Glomerular visceral epithelial cell (primary cell): ENCODE measurements around the gene FN3KRP.
"Not testable (repeated sequence)": the region's sequence is repeated elsewhere in the genome, so short reads cannot be mapped to it uniquely, and the experiment has no call there.

ENCODE experiments used
- DNase-seq: peaks from one replicate; pipeline ENCODE4 v3.0.0-alpha.2; 2016; ENCODE audit errors: extremely low spot score

The FN3KRP gene

GRCh38 chr17:82743344-82744219, 27.1 kb downstream of the FN3KRP start:
- no peak for DNase-seq

GRCh38 chr17:82744736-82745135, 28.2 kb downstream of the FN3KRP start:
- not testable (repeated sequence) for DNase-seq

DNA sequence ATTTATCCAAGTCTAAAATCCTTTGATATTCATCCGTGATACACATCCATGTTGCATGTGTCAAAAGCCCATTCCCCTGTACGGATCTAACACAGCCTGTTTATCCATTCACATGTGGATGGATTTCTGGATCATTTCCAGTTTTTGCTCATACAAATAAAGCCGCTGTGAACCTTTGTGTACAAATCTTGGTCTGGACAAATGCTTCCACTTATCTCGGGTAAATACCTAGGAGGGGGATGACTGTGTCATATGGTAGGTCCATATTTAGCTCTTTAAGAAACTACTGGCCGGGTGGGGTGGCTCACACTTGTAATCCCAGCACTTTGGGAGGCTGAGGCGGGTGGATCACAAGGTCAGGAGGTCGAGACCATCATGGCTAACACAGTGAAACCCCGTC, 29.0 kb downstream of the FN3KRP start:
- DNase-seq: no peak

DNA sequence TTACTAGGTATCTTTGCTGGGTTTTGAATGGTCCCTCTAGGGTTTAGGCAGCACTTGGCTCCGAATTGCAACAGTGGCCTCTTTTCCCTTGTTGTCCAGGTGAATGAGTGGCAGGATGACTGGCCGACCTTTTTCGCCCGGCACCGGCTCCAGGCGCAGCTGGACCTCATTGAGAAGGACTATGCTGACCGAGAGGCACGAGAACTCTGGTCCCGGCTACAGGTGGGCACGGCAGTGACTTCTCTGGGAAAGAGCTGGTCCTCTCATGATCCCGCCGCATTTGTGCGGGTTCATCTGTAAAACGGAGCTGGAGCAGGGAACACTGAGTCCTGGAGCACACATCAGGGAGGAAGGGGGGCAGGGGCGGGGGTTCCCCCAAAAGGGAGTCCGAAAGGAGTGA, 32.2 kb downstream of the FN3KRP start:
- no peak for DNase-seq

- DNase-seq: no peak
Observed at GRCh38 chr17:82750241-82750908, 33.9 kb downstream of the FN3KRP start.

- no peak for DNase-seq
Observed at GRCh38 chr17:82751171-82751570, 34.7 kb downstream of the FN3KRP start.

DNA sequence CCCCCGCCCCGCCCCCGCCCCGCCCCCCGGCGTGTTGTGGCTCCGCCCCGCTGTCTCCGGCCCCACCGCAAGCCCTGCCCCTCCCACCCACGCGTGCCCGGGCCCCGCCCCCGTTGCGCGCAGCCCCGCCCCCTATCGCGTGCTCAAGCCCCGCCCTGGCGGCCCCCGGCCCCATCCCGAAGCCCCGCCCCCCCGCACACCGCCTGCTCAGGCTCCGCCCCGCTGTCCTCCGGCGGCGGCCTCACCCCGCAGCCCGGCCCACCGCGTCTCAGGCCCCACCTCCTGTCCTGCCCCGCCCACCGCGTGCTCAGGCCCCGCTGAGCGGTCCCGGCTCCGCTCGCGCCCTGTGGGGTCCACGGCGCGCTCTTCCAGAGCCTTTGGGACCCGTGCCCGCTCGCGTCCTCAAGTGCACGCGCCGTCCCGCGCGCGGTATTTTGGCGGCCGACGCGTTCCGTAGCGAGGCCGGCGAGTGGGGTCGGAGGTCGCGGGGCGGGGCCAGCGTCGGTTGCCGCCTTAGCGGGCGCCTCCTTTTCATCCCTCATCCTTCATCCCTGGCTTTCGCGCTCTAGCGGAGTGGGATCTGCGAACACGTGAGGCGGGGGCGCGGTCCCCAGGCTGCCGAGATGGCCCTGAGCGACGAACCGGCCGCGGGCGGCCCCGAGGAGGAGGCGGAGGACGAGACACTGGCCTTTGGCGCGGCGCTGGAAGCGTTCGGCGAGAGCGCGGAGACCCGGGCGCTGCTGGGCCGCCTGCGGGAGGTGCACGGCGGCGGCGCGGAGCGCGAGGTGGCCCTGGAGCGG, 35.3 kb downstream of the FN3KRP start, which contains the start of gene TBCD:
Gene TBCD (plus strand): TSS at position 495 of the 800 bp plus-strand sequence. CDS start 129 bp downstream, at position 624.
- DNase-seq: peak; percentile 94

- DNase-seq: peak; percentile 50
Observed at GRCh38 chr17:82752371-82753200, 36.1 kb downstream of the FN3KRP start.

DNA sequence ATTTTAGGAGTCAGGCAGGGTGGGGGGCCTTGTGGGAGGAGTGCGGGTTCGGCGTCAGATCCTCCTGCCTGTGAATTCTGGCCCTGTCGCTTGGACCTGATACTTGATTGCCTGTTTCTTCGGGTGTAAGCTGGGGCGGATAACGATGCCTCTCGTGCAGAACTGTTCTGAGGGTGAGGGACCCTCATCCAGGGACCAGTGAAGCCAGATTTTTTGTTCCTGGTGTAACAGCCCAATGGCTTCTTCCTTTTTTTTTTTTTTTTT, 36.6 kb downstream of the FN3KRP start:
- no peak for DNase-seq

DNA sequence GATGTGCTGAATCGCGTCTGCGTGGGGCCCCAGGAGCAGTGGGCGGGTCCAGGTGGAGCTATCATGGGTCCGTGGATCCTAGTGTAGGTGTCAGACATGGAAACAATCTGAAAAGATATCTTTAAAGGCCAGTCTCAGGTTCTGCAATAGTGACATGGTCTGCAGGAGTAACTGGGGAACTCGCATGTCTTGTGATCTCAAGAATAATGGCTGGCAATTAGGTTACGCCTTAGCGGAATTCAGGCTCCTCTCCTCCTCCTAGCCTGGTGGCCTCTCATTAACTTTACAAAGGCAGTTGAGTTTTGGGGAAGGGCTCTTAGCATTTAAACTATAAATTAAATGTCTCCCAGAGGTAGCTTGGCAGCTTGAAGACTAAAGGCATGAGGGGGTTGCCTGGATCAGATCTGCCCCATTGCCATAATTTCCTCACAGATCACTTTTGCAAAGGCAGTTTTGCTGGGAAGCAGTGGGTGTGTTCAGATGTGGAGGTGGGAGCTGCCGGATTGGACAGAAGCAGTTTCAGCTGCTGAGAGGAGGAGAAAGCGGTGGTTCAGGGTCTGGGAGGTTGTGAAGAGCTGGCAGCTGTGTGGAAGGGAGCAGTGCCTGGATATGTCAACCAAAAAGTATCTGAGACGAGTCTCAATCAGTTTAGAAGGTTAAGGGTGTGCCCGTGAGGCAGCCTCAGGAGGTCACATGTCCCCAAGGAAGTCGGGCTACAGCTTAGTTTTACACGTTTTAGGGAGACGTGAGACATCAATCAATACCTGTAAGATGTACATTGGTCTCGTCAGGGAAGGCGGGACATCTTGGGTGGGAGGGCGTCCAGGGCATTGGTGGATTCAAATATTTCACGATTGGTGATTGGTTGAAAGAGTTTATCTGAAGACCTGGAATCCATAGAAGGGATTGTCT, 38.0 kb downstream of the FN3KRP start:
- no peak for DNase-seq

DNA sequence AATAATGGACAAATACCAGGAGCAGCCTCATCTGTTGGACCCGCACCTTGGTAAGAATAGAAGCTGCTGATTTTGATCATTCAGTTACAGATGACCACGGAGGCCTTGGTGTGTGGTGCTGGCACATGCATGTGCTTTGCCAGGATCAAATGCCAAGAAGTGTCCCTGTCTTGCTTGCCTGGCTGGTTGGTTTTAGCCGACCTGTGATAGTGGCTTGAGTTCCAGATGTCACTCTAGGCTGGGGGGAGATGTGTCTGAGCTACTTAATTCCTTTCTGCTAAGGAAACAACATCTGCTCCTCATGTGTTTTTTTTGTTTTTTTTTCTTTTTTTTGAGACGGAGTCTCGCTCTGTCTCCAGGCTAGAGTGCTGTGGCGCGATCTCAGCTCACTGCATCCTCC, 39.7 kb downstream of the FN3KRP start:
- DNase-seq: no peak

- DNase-seq: no peak
Observed at GRCh38 chr17:82765371-82765770, 48.9 kb downstream of the FN3KRP start.

- DNase-seq: peak; percentile 27
Observed at GRCh38 chr17:82767041-82767754, 50.7 kb downstream of the FN3KRP start.

- DNase-seq: no peak
Observed at GRCh38 chr17:82769041-82769440, 52.5 kb downstream of the FN3KRP start.

DNA sequence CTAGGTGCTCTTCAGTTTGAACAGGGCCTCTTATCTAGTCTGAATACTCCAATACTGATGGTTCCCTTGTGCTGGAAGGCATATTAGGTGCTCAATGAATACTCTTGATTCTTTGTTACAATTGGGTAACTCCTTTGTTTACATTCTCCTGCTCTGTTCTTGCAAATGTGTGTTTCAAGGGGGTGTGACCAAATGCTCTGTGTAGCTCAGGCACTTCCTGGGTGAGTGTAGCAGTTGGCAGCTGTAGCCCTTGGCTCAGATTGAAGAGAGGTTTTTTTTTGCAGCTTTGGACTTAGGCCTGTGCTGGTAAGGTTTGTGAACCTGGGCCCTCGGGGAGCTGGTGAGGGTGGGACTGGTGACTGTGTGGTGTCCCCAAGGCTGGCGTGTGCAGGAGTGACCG, 55.5 kb downstream of the FN3KRP start:
- no peak for DNase-seq

GRCh38 chr17:82774456-82774855, 58.0 kb downstream of the FN3KRP start:
- not testable (repeated sequence) for DNase-seq

DNA sequence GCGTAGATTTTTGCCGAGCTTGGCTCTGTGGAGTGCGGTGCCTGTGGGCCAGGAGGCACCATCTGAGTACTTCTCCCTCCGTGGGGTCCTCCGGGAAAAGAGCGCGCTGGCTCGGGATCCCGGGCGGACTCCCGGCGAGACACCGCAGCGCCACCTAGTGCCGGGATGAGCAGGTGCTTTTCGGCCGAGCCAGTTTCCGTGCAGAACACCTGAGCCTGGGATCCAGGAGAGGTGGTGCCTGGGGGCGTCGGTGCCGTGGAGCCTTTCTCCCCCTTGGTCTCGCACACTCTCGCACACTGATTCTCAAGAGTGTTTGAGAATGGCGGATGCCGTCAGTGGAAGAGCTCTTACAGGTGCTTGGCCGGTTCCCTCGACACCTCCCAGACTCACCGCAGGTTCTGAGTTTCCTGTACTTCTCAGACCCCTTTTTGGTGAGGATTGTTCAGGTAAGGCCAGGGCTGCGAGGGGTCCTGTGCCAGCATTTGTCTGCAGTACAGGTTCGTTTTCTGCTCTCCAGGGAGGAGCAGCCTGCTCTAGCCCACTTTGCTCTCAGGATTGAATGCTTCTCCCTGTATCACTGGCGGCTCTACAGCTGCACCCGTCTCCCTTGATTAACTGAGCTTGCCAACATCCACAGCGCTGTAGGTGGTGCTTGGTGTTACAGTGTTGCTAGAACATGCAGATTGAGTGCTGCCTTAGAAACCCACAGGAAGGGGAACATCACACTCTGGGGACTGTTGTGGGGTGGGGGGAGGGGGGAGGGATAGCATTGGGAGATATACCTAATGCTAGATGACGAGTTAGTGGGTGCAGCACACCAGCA, 58.7 kb downstream of the FN3KRP start:
- peak; percentile 57 for DNase-seq

DNA sequence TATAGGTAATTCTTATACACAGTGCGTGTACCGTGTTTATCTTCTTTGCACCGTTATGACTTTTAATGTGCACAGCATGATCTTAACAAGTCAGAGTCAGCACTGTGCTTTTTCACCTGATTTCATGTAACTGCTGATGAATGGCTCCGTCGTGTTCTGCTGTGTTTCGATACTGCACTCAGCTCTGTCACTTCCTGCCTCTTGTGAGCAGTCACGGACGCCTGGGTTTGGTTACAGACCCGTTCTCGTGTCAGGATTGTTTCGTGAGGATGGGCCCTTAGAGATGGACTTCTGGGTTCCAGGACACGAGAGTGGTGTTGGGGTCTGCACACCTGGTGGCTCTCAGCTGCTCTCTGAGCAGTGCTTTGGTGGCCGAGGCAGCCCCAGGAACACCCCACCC, 59.9 kb downstream of the FN3KRP start:
- DNase-seq: no peak
